Colonic mucosa (tissue), 4 donors: ENCODE data around the gene MAGEB1. TPM values are rescaled to one million over a fixed set of nuclear protein-coding genes. Genes with fewer than 3 reads are reported as not detected.

Experiments
- DNase-seq: peaks from one replicate; pipeline ENCODE4 v3.0.0-alpha.2; 2020
- H3K27ac ChIP-seq: fragments of 200-600 bp; one replicate; pipeline ENCODE4 v1.8.0; 2021
- H3K27me3 ChIP-seq: fragments of 200-600 bp; one replicate; pipeline ENCODE4 v1.8.0; 2021
- H3K36me3 ChIP-seq: fragments of 200-600 bp; one replicate; pipeline ENCODE4 v1.8.0; 2021
- H3K4me1 ChIP-seq: fragments of 200-600 bp; one replicate; pipeline ENCODE4 v1.8.0; 2021; ENCODE audit warnings: mild to moderate bottlenecking
- H3K4me3 ChIP-seq: fragments of 200-600 bp; one replicate; pipeline ENCODE4 v1.8.0; 2021
- H3K9ac ChIP-seq, 2 donors: one replicate each; pipeline ENCODE4 v1.7.0; 2013; ENCODE audit warnings: control low read depth in 2 of 2, low read depth in 2 of 2, low read length in 2 of 2
- H3K9me3 ChIP-seq: fragments of 200-600 bp; one replicate; pipeline ENCODE4 v1.8.0; 2021
- intact Hi-C: fragments of 100-400 bp; cut with DNase I; formaldehyde crosslinking; loops from one replicate; pipeline ENCODE4 v1.14.1; 2022
- total RNA-seq, 2 donors: library from RNA; stranded (reverse); fragmentation: NEBNext Ultra II Directional in 1 of 2; extraction: Animal tissue kit (Norgen Biotek cat#: 25700) in 1 of 2; gene quantifications; one replicate each; pipeline ENCODE4 v1.2.1, GENCODE V29; 2021
- TF ChIP-seq, protein P1 (sequence below): fragments of 200-600 bp; IDR thresholded peaks from one replicate; pipeline ENCODE4 v1.8.0; 2022; ENCODE audit warnings: antibody characterized with exemption, mild to moderate bottlenecking
- donor health status: healthy.
- donor health status: DM: no; HTN: no; CAD: no.
- donor health status: DM: no; HTN: no; CAD: no.

MAGEB1 gene
- total RNA-seq, 2 donors from 2014 or later = not detected

DNA sequence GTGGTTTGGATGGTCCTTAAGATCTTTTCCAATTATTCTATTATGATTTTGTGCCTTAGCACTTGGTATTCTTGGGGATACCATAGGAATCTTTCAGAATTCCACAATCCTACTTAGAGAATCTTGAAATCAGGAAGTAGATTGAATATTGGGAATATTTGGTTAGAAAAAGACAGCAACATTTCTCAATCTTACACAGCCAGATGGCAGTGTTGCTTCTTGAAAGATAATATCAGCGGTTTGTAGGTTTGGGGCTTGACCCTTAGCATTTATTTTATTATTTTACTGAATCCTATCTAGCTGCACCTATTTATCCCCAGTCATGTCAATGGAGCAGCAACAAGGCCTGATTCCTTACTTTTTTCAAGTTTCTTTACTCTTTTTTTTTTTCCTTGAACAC lies 28.6 kb downstream of the MAGEB1 start:
- no peak overlapping the region for H3K4me3 ChIP-seq
- peaks cover 4% of the 10 kb centered on the region for H3K27me3 ChIP-seq
- H3K9me3 ChIP-seq = no peaks in the 10 kb centered on the region
- intact Hi-C loops = loop anchor here (10.0 kb wide), 1 partner anchor 229 kb away; no protein-coding TSS in a partner anchor
- no peak overlapping the region for H3K9ac ChIP-seq
- no peak for DNase-seq
- H3K36me3 ChIP-seq = no peaks in the 10 kb centered on the region
- TF ChIP-seq, protein P1, sequence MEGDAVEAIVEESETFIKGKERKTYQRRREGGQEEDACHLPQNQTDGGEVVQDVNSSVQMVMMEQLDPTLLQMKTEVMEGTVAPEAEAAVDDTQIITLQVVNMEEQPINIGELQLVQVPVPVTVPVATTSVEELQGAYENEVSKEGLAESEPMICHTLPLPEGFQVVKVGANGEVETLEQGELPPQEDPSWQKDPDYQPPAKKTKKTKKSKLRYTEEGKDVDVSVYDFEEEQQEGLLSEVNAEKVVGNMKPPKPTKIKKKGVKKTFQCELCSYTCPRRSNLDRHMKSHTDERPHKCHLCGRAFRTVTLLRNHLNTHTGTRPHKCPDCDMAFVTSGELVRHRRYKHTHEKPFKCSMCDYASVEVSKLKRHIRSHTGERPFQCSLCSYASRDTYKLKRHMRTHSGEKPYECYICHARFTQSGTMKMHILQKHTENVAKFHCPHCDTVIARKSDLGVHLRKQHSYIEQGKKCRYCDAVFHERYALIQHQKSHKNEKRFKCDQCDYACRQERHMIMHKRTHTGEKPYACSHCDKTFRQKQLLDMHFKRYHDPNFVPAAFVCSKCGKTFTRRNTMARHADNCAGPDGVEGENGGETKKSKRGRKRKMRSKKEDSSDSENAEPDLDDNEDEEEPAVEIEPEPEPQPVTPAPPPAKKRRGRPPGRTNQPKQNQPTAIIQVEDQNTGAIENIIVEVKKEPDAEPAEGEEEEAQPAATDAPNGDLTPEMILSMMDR = no peak
- H3K4me1 ChIP-seq = no peaks in the 10 kb centered on the region
- no peak overlapping the region for H3K27ac ChIP-seq

DNA sequence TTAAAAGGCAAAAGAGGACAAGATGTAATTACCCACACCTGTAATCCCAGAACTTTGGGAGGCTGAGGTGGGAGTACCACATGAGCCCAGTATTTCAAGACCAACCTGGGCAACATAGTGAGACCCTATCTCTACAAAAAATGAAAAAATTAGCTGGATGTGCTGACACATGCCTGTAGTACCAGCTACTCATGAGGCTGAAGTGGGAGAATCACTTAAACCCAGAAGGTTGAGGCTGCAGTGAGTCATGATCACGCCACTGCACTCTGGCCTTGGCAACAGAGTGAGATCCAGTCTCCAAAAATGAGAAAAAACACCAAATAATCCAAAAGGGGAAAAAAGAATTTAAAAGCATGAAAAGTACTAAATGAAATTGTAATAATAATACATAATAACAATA lies 31.4 kb downstream of the MAGEB1 start:
- H3K36me3 ChIP-seq = no peaks in the 10 kb centered on the region
- no peak overlapping the region for H3K4me3 ChIP-seq
- no peaks in the 10 kb centered on the region for H3K9me3 ChIP-seq
- no peaks in the 10 kb centered on the region for H3K27me3 ChIP-seq
- H3K9ac ChIP-seq = no peak overlapping the region
- H3K4me1 ChIP-seq = no peaks in the 10 kb centered on the region
- DNase-seq = no peak
- TF ChIP-seq, protein P1 = no peak
- intact Hi-C loops = loop anchor here (10.0 kb wide), 1 partner anchor 226 kb away; no protein-coding TSS in a partner anchor
- no peak overlapping the region for H3K27ac ChIP-seq

DNA sequence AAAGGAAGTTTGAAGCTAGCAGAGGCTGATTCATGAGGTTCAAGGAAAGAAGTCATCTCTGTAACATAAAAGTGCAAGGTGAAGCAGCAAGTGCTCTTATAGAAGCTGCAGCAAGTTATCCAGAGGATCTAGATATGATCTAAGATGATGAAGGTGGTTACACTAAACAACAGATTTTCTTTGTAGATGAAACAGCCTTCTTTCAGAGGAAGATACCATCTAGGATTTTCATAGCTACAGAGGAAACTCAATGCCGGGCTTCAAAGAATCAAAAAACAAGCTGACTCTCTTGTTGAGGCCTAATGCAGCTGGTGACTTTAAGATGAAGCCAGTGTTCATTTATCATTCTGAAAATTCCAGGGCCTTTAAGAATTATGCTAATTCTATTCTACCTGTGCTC lies 33.5 kb downstream of the MAGEB1 start:
- no peaks in the 10 kb centered on the region for H3K9me3 ChIP-seq
- TF ChIP-seq, protein P1 = no peak
- H3K27me3 ChIP-seq = no peaks in the 10 kb centered on the region
- no peak for DNase-seq
- no peaks in the 10 kb centered on the region for H3K36me3 ChIP-seq
- no peak overlapping the region for H3K4me3 ChIP-seq
- H3K4me1 ChIP-seq = no peaks in the 10 kb centered on the region
- no peak overlapping the region for H3K27ac ChIP-seq
- no peak overlapping the region for H3K9ac ChIP-seq
- intact Hi-C loops = no loop called here

DNA sequence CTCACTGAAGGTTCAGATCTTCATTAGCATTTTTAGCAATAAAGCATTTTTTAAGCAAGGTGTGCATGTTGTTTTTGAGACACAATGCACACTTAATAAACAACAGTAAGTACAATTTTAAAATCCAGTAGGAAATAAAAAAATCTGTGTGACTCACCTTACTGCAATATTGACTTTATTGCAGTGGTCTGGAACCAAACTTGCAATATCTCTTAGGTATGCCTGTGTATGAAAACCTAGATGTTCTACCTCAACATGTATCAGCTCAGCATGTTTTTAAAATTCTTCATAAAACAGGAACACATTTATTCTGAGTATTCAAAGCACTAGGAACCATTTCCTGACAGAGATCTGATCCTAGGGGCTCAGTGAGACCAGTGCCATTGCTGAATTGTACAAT lies 35.6 kb downstream of the MAGEB1 start:
- DNase-seq = no peak
- intact Hi-C loops = no loop called here
- Histone ChIP-seq H3K27me3 (no peaks in the 10 kb centered on the region), H3K9ac (no peak overlapping the region), H3K4me1 (no peaks in the 10 kb centered on the region), H3K9me3 (no peaks in the 10 kb centered on the region), H3K27ac (no peak overlapping the region), H3K36me3 (no peaks in the 10 kb centered on the region), H3K4me3 (no peak overlapping the region)
- TF ChIP-seq, protein P1 = no peak

DNA sequence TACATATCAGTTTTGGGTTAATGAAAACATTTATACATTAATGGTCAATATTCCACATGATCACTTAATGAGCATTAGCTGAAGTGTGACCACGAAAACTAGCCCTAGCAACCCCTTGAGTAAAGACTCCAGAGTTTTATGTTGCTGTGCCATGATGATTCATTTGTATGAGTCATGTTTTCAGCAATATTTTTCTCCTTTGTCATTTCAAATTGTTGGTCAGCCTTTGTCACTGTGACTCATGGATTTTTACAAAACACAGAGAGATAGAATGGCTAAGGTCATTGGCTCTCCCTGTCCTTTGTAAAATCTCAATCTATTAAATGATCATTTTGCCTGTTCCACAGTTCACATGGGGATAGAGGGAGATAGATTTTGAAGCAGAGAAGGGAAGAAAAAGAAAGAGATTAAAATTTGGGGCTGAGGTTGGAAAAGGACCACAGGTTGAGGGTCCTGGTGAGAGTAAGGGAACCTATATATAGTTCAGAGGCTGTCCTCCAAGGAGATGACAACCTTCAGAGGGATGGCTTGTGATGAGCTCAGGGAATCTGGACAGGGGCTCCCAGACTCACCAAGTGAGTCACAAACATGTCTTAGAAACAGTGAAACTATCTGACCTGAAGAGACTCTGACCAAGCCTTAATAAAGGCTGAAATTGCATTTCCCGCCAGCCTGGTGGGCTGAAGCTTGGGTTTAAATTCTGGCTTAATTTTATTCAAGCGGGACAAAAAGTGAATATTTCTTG lies 36.7 kb downstream of the MAGEB1 start:
- no peaks in the 10 kb centered on the region for H3K4me1 ChIP-seq
- intact Hi-C loops = no loop called here
- no peaks in the 10 kb centered on the region for H3K9me3 ChIP-seq
- H3K27ac ChIP-seq = no peak overlapping the region
- no peak overlapping the region for H3K9ac ChIP-seq
- H3K27me3 ChIP-seq = no peaks in the 10 kb centered on the region
- H3K36me3 ChIP-seq = no peaks in the 10 kb centered on the region
- H3K4me3 ChIP-seq = no peak overlapping the region
- TF ChIP-seq, protein P1 = no peak
- no peak for DNase-seq
